ENCODE measurements around the gene USP11.

DNA sequence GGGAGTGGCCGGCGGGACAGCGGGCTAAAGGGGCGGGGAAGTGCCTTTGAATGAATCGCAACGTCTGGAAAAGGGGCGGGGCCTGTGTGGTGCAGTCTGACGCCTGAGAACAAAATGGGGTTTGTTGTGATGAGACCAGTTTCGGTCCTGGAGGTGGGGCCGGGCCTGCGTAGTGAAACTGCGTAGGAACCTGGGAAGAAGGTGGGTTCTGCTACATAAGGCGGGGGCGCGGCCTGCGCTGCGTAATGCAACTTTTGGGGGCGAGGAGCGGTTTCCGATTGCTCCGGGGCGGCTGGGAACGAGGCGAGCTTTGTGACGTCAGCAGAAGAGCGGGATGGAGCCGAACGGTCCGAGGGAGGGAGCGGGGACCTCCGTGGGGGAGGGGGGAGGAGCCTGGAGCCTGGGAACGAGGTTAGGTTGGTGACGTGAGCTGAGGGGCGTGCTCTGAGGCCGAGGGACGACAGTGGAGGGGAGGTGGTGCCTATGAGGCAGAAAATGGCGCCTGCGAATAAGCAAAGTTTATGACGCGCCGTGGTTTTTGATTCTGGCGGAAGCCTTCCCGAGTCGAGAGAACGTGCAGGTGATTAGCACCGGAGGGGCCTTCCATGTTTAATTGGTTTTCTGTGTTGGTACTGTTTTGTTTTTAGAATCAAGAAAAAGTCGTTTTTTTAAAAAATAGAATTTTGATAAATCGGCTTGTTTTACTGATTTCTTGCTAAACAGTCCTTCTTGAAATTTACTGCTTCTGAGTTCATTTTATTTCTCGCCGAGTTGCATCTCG is 714 bp downstream of the USP11 start:
- TF ChIP-seq GATA2 (IDR thresholded peaks at IDR 0.05; ENCODE audit: low read depth, low read length) = no peak
- TF ChIP-seq GATA3 (IDR thresholded peaks at IDR 0.05; ENCODE audit: low read depth, low read length) = no peak
